ENCODE data around the gene TNS3.

Gene TNS3

DNA sequence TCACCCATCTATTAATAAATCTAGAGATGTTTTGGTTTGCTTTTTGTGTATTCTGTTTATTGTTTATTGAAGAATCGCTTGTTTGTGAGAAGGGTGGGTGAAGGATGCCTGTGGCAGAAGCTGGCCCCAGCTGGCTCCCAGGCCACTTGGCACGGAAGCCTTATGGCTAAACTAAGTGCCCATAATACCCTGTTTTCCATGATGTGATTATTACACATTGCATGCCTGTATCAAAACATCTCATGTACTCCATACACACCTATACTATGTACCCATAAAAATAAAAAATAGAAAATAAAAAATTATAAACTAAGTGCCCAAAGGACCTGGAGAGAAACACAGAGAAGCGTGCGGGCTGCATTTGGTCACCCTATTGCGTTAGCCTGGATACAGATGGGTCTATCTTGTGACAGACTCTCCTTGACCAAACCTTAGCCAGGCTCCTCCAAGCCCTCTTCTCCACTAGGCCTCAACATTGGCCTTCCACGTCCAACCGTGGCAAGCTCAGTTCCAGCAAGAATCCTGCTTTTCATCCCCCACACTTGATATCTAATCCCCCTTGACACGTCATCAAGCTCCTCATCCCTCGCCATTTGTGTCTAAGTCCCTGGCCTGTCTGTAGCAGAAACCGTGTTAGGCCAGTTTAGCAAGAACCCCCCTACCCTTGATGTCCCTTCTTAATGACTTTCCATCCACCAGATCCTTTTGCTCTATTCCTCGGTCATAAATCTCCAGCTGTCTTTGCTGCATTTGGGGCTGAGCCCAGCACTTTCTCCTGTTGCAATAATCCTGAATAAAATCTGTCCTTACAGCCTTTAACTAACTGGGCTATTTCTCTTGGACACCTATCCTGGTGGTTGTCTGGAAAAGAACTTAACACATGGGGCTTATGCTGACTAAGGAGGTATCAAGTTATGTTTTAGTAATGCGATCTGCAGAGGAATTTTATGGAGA lies 245.2 kb downstream of the TNS3 start:
- no peak overlapping the region for H3K4me3 ChIP-seq (ENCODE audit: low read depth, low read length)

DNA sequence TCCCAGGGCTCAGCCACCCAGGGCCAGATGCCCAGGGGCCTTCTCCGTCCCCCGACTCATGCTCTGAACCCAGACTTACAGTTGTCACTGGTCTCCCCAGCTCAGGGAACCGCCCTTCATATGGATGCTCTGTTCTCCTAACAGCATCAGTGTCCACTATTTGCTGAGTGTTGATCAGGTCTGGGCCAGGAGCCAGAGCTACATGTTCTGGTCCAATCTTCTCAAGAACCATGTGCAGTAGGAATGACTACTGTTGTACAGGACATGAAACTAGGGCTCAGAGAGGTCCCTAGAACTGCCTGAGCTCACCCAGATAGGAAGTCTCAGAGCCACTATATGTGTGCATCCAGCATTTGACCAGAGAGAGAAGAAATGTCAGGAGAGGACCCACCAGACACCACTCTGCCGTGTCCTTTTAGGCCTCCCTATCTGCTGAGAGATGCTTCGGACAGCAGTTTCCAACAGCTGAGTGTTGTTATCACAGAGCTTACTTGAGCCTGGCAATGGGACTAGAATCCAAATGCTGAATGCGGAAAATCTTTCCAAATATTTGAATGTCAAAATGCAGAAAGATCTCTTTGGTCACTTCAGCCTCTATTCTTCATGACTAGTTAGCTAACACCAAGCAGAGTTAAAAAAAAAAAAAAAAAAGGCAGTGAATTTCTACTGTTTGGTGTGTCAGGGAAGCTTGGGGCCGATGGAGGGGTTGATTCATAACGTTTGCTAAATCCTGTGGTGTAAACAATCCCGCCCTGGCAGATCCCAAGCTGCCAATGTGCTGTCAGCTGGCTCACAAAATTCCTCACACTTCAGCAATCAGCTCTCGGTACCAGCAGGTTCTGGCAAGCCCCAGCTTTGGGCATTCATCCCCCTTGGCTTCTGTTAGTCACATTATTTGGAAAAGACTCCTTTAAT lies 246.1 kb downstream of the TNS3 start:
- no peak overlapping the region for H3K4me3 ChIP-seq (ENCODE audit: low read depth, low read length)

DNA sequence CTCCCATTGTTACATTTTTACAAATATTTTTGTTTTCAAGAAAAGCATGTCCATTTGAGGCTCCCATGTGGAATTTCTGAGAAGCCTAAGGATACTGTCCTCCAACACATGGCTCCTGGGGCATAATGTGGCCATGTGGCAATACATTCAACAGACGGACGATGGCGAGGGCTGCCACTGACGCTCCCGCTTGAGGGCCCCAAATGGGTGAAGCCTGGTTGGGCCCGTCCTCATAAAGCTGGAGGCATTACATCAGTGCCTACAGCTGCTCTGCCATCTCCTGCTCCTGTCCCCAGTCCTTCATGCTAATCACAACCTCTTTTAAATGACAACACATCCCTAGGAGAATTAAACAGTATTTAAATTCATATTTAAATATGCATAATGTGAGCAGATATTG lies 246.8 kb downstream of the TNS3 start:
- H3K4me3 ChIP-seq (ENCODE audit: low read depth, low read length), result no peak overlapping the region

DNA sequence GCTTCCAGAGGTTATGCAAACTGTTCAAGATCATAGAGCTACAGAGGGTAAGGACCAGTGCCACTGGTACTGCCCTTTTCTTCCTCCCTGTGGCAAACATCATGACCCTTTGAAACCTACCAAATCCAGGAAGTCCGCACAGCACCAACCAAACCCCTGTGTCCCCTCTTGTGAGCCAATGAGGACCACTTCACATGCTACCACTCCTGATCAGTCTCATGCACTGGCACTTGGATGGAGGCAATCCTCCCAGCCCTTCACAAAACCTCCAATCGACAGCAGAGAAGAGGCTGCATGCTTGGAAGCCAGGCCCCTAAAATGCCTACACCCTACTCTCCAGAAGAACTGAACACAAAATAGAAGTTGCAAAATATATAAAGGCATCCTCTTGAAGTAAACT lies 248.0 kb downstream of the TNS3 start:
- H3K4me3 ChIP-seq (ENCODE audit: low read depth, low read length), result no peak overlapping the region

DNA sequence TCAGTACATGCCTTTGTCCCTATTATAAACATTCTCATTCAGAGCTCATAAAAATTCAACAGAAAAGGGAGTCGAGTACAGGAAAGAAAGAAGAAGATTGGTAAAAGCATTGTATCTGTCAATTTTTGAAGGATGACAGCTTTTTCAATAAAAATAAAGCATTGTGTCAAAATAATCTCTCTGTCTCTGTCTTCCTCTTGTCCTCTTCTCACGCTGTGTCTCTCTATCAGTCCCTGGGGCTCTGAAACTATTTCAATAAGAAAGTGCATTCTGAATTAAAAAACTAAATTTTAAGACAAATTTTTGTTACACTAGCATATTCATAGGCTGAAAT lies 248.4 kb downstream of the TNS3 start:
- no peak overlapping the region for H3K4me3 ChIP-seq (ENCODE audit: low read depth, low read length)

DNA sequence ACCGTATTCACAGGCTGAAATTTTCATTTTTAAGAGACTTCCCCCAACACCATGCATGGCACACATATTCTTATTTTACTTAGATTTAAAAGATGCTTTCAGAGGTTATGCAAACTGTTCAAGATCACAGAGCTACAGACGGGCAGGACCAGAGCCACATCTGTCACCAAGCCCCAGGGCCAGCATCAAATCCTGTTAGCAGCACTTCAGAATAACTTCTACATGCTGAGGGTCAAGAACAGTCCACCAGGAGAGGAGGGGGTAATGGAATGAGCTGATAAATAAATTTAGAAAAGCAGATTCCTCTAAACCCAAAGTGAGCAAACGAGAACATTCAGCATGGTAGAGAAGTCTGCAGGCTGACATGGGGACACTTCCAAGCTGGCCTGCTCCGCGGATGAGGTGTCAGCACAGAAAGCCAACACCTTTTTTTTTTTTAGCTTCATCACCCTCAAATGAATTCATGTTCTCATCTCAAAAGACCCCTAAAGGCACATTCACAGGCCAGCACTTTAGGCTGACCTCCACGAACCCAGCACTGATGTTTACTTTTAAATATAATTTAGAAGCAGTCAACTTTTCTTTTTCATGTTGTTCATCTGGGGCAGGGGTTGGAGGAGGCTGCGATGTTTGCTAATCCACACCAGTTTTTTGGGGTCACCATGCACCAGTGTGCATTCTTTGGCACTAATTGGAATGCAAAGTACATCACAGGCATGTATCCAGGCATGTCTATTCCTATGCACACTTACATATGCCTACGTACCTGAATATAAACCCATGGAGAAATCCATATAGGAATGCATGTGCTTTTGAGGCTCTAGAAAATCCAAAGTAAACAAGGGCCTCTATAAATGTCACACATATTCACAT lies 249.0 kb downstream of the TNS3 start:
- no peak overlapping the region for H3K4me3 ChIP-seq (ENCODE audit: low read depth, low read length)

GRCh38 chr7:47332213-47332612 lies 249.7 kb downstream of the TNS3 start:
- no peak overlapping the region for H3K4me3 ChIP-seq (ENCODE audit: low read depth, low read length)

- no peak overlapping the region for H3K4me3 ChIP-seq (ENCODE audit: low read depth, low read length)
These were observed 250.7 kb downstream of the TNS3 start for GRCh38 chr7:47331179-47331565.

- no peak overlapping the region for H3K4me3 ChIP-seq (ENCODE audit: low read depth, low read length)
These were observed 251.2 kb downstream of the TNS3 start for GRCh38 chr7:47330561-47331178.

- H3K4me3 ChIP-seq (ENCODE audit: low read depth, low read length), result no peak overlapping the region
These were observed 251.9 kb downstream of the TNS3 start for GRCh38 chr7:47330026-47330425.

DNA sequence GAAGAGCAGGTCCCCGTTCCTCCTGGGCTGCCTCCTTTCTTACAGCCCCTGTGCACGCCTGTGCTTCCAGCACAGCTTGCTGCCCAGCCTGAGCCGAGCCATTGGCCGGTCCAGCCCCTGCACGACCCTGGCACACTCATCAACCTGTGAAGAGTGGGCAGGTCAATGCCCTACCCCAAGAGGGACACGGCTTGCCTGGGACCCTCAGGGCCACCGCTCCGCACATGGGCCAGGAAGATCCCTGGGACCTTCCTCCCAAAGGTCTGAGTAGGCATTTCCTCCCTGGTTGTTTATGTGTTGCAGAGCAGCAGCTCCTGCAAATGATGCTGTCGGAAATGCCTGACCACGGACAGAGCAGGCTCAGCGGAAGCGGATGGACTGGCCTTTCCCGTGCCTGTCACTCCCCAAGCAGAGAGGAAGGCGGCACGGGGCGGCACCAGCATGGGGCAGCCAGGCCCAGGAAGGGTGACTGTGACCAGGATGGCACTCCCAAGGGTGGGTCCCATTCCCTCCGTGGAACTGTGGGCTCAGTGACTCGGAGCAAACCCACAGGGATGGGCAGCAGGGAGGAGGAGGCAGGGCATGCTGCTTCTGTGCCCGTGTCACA lies 252.5 kb downstream of the TNS3 start:
- no peak overlapping the region for H3K4me3 ChIP-seq (ENCODE audit: low read depth, low read length)

- no peak overlapping the region for H3K4me3 ChIP-seq (ENCODE audit: low read depth, low read length)
These were observed 253.3 kb downstream of the TNS3 start for GRCh38 chr7:47328392-47329319.

- H3K4me3 ChIP-seq (ENCODE audit: low read depth, low read length), result no peak overlapping the region
These were observed 254.1 kb downstream of the TNS3 start for GRCh38 chr7:47327698-47328391.

- H3K4me3 ChIP-seq (ENCODE audit: low read depth, low read length), result no peak overlapping the region
These were observed 254.6 kb downstream of the TNS3 start for GRCh38 chr7:47327346-47327697.

DNA sequence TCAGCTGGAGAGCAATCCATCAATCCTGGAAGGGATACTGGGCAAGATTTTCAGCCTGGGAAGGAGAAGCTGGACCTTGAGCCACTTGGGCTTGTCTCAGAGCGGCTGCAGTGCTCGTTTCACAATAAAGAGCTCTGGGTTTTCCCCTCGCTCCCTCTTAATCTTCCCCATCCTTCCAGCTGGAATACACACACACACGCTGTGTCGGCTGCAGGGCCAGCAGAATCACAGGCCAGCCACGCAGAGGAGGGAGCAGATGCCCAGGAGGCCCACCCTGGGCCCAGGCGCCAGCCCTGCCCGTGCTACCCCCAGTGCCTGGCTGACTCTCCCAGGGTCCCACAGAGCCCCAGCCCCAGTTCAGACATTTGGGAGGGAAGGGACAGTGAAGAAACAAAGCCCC lies 255.1 kb downstream of the TNS3 start:
- no peak overlapping the region for H3K4me3 ChIP-seq (ENCODE audit: low read depth, low read length)

DNA sequence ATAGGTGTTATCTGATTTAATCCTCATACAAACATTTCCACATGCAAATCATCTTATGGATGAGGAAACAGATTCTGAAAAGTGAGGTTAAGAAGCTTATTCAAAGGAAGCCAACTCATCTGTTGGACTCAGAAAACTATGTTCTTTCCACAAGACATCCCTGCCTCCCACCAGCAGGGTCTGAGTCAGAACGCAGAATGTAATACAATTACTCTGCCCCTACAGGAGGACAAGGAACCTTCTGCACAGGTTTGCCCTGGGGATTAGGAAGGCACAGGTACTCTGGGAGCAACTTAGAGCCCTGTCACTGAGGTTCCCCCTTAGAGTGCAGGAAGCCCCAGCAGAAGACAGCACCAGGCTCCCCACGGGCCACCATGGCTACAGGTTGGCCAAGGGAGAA lies 255.7 kb downstream of the TNS3 start:
- no peak overlapping the region for H3K4me3 ChIP-seq (ENCODE audit: low read depth, low read length)

GRCh38 chr7:47325337-47325736 lies 256.6 kb downstream of the TNS3 start:
- no peak overlapping the region for H3K4me3 ChIP-seq (ENCODE audit: low read depth, low read length)

DNA sequence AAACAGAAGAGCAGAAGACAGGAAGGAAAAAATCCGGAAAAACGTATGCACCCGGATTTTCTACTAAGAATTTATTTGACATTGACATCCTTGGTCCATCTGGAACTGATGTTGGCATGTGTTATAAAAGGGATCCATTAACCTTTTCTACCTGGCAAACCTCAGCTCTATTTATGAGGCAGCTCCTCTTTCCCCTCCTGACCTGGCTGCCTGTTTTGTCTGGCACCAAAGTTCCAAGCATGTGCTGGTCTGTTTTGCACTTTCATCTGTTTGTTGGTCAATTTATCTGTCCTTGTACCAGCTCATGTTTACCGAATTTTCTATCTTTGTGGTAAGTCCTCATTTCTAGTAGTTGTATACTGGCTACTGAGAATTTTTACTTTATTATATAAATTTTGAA lies 258.0 kb downstream of the TNS3 start:
- no peak overlapping the region for H3K4me3 ChIP-seq (ENCODE audit: low read depth, low read length)

- H3K4me3 ChIP-seq (ENCODE audit: low read depth, low read length), result no peak overlapping the region
These were observed 259.2 kb downstream of the TNS3 start for GRCh38 chr7:47322731-47323130.

Measured in iPS-11a (cell line).